CD14-positive monocyte (primary cell): Measurements from ENCODE around the gene RPRM. TPM values are rescaled to one million over a fixed set of nuclear protein-coding genes. Genes with fewer than 3 reads are reported as not detected.

Source experiments
- DNase-seq, 3 donors: peaks; one replicate each; pipeline ENCODE4 v3.0.0-alpha.2; 2011 to 2022
- H2AFZ ChIP-seq: 2 replicates; pipeline ENCODE4 v1.6.0; 2012; ENCODE audit warnings: mild to moderate bottlenecking, low read depth, low read length, inconsistent platforms; ENCODE audit not compliant: insufficient read depth, poor library complexity, severe bottlenecking
- H3K27ac ChIP-seq, 2 donors: 1 replicate in 1 of 2; 2 replicates in 1 of 2; pipeline ENCODE4 v1.5.1; 2012 to 2013; ENCODE audit warnings: low read length in 2 of 2, control low read depth in 1 of 2, inconsistent platforms in 1 of 2, low read depth in 1 of 2, mild to moderate bottlenecking in 1 of 2
- H3K27me3 ChIP-seq, 2 donors: one replicate each; pipeline versions ENCODE4 v1.6.0 to v1.6.1; 2011 to 2013; ENCODE audit warnings: low read length in 2 of 2; ENCODE audit not compliant: control insufficient read depth in 2 of 2, insufficient read depth in 2 of 2
- H3K36me3 ChIP-seq, 2 donors: replicated peaks in 1 of 2; 1 replicate in 1 of 2; 2 replicates in 1 of 2; pipeline versions ENCODE4 v1.5.1 to v1.6.1; 2012 to 2013; ENCODE audit warnings: low read length in 2 of 2, control low read depth in 1 of 2, inconsistent platforms in 1 of 2, mild to moderate bottlenecking in 1 of 2; ENCODE audit not compliant: insufficient read depth in 2 of 2, control insufficient read depth in 1 of 2
- H3K4me1 ChIP-seq, 2 donors: 1 replicate in 1 of 2; 2 replicates in 1 of 2; pipeline versions ENCODE4 v1.5.1 to v1.6.1; 2012 to 2013; ENCODE audit warnings: low read length in 2 of 2, control low read depth in 1 of 2, inconsistent platforms in 1 of 2, mild to moderate bottlenecking in 1 of 2, moderate library complexity in 1 of 2; ENCODE audit not compliant: insufficient read depth in 2 of 2, control insufficient read depth in 1 of 2
- H3K4me2 ChIP-seq: replicated peaks from 2 replicates; pipeline ENCODE3; 2012; ENCODE audit warnings: low read length, moderate library complexity, mild to moderate bottlenecking; ENCODE audit not compliant: poor library complexity, severe bottlenecking; ENCODE audit errors: extremely low read depth
- H3K4me3 ChIP-seq, 3 experiments: fragments of 200-600 bp in 1 of 3; sonication (generic) in 1 of 3; replicated peaks in 1 of 3; 1 replicate in 2 of 3; 2 replicates in 1 of 3; pipeline ENCODE4 v1.5.1; 2011 to 2013; ENCODE audit warnings: low read length in 3 of 3, mild to moderate bottlenecking in 3 of 3, control low read depth in 2 of 3, low read depth in 2 of 3, inconsistent platforms in 1 of 3, moderate library complexity in 1 of 3
- H3K79me2 ChIP-seq: 2 replicates; pipeline ENCODE4 v1.6.0; 2012; ENCODE audit warnings: mild to moderate bottlenecking, control low read depth, inconsistent platforms, low read length, moderate library complexity; ENCODE audit not compliant: insufficient read depth
- H3K9ac ChIP-seq: 2 replicates; pipeline ENCODE4 v1.6.0; 2017; ENCODE audit warnings: low read length, mild to moderate bottlenecking; ENCODE audit not compliant: insufficient read depth, poor library complexity, severe bottlenecking
- H3K9me3 ChIP-seq, 2 donors: replicated peaks in 1 of 2; 1 replicate in 1 of 2; 2 replicates in 1 of 2; pipeline versions ENCODE4 v1.5.1 to v1.6.1; 2012 to 2013; ENCODE audit warnings: low read length in 2 of 2, control low read depth in 1 of 2; ENCODE audit not compliant: control insufficient read depth in 1 of 2, insufficient read depth in 1 of 2
- H4K20me1 ChIP-seq: 2 replicates; pipeline ENCODE4 v1.6.0; 2012; ENCODE audit warnings: mild to moderate bottlenecking, low read length, control low read depth, moderate library complexity; ENCODE audit not compliant: insufficient read depth
- H3K27ac Mint-ChIP-seq, 7 donors: one replicate each; pipeline ENCODE4 v1.8.0; 2020; ENCODE audit warnings: mild to moderate bottlenecking in 7 of 7, mixed read lengths in 7 of 7, moderate library complexity in 6 of 7, inconsistent platforms in 2 of 7
- H3K27me3 Mint-ChIP-seq, 3 donors: one replicate each; pipeline ENCODE4 v1.8.0; 2021 to 2022; ENCODE audit warnings: low read depth in 3 of 3, mild to moderate bottlenecking in 3 of 3, mixed read lengths in 3 of 3, moderate library complexity in 3 of 3, inconsistent platforms in 1 of 3
- H3K36me3 Mint-ChIP-seq, 2 donors: one replicate each; pipeline ENCODE4 v1.8.0; 2020; ENCODE audit warnings: mixed read lengths in 2 of 2, inconsistent platforms in 1 of 2, mild to moderate bottlenecking in 1 of 2
- H3K4me1 Mint-ChIP-seq: one replicate; pipeline ENCODE4 v1.8.0; 2020; ENCODE audit warnings: mild to moderate bottlenecking, mixed read lengths
- H3K4me3 Mint-ChIP-seq, 2 donors: one replicate each; pipeline ENCODE4 v1.8.0; 2020; ENCODE audit warnings: mild to moderate bottlenecking in 2 of 2, mixed read lengths in 2 of 2, moderate library complexity in 1 of 2
- H3K9me3 Mint-ChIP-seq, 7 donors: one replicate each; pipeline ENCODE4 v1.8.0; 2020 to 2022; ENCODE audit warnings: mixed read lengths in 7 of 7, mild to moderate bottlenecking in 6 of 7, moderate library complexity in 6 of 7, inconsistent platforms in 2 of 7
- CTCF ChIP-seq: fragments of 200-600 bp; IDR thresholded peaks from one replicate; pipeline ENCODE4 v1.8.0; 2022; ENCODE audit warnings: antibody characterized with exemption, mild to moderate bottlenecking
- WGBS: methylation state at CpG from one replicate; pipeline ENCODE4 v1.1.5; 2013; ENCODE audit warnings: missing lambda C conversion rate; ENCODE audit not compliant: insufficient coverage; 5-methylcytosine and 5-hydroxymethylcytosine counted together
- intact Hi-C, 2 donors: fragments of 100-400 bp; cut with micrococcal nuclease; formaldehyde crosslinking; loops; one replicate each; pipeline versions ENCODE4 v1.15.0 to v1.15.1; 2023
- polyA plus RNA-seq, 3 donors: library from polyadenylated mRNA; depleted of rRNA in 1 of 3; unstranded in 2 of 3; stranded (reverse) in 1 of 3; fragments of 300-500 nt in 2 of 3; fragments of >200 nt in 1 of 3; fragmentation: Illumina TruSeq in 2 of 3; gene quantifications; 1 replicate in 2 of 3; 2 replicates in 1 of 3; pipeline ENCODE4 v1.2.3, GENCODE V29; 2012 to 2021

The RPRM gene
- polyA plus RNA-seq, 3 donors: not detected

- peaks cover 0 to 8% (median 3%) of the 10 kb centered on the region in 7 donors for H3K9me3 Mint-ChIP-seq
- no peak for TF ChIP-seq CTCF
- Histone ChIP-seq H3K27ac (no peak overlapping the region), H3K9ac (no peak overlapping the region), H2AFZ (no peak overlapping the region), H3K4me3 (no peak overlapping the region), H3K79me2 (no peaks in the 10 kb centered on the region), H4K20me1 (no peaks in the 10 kb centered on the region), H3K4me1 (no peaks in the 10 kb centered on the region), H3K9me3 (no peaks in the 10 kb centered on the region), H3K36me3 (no peaks in the 10 kb centered on the region), H3K27me3 (no peaks in the 10 kb centered on the region), H3K4me2 (no peak overlapping the region)
- 88% methylated on average over 5 of the region's 5 CpGs for WGBS
- peaks cover 2 to 9% (median 3%) of the 10 kb centered on the region in 3 donors for H3K27me3 Mint-ChIP-seq
- no peaks in the 10 kb centered on the region for H3K36me3 Mint-ChIP-seq
- no peaks in the 10 kb centered on the region for H3K4me1 Mint-ChIP-seq
- no peak for DNase-seq
- H3K27ac Mint-ChIP-seq: no peak overlapping the region
- intact Hi-C loops: no loop called here
- no peak overlapping the region for H3K4me3 Mint-ChIP-seq
Measured at GRCh38 chr2:153499439-153499838, 20.9 kb upstream of the RPRM start.

DNA sequence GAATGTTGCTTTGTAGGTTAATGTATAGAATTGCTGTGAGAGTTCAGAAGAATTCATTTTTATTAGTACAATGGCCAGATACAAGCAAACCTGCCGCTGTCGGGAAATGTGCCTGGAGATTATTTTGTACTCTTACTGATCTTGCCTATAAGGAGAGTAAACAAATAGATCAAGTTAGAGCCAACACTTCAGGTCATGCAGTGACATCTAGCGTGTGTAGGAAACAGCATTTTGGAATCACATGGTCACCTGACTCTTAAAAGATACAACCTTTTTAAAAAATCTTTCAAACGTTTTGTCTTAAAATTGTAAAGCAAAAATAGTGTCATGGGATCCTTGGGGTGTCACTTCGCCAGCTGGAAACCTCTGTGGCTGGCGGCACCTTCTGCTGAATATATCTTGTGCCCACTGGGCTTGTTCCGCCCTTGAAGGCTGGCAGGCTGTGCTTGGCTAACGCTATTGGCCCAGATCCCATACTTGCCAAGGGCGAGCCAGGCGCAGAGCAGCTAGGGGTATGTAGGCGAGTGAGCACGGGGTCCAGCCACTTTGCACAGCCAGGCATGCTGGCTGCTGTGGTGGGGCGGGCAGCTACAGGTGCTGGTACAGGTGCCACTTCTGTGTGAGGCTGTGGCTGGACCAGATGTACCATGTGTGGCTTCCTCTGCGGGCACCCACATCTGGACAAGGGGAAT lies 19.5 kb upstream of the RPRM start:
- H3K27ac ChIP-seq: no peak overlapping the region
- H2AFZ ChIP-seq: no peak overlapping the region
- TF ChIP-seq CTCF: no peak
- H3K4me3 ChIP-seq: no peak overlapping the region
- no peak overlapping the region for H3K4me2 ChIP-seq
- no peak overlapping the region for H3K4me3 Mint-ChIP-seq
- intact Hi-C loops: no loop called here
- peaks cover 2 to 7% (median 2%) of the 10 kb centered on the region in 3 donors for H3K27me3 Mint-ChIP-seq
- no peak overlapping the region for H3K9ac ChIP-seq
- no peaks in the 10 kb centered on the region for H4K20me1 ChIP-seq
- H3K27ac Mint-ChIP-seq: no peak overlapping the region
- H3K4me1 Mint-ChIP-seq: no peaks in the 10 kb centered on the region
- no peaks in the 10 kb centered on the region for H3K27me3 ChIP-seq
- no peaks in the 10 kb centered on the region for H3K36me3 ChIP-seq
- WGBS: 91% methylated on average over 13 of the region's 14 CpGs
- H3K79me2 ChIP-seq: no peaks in the 10 kb centered on the region
- H3K36me3 Mint-ChIP-seq: no peaks in the 10 kb centered on the region
- peaks cover 0 to 8% (median 3%) of the 10 kb centered on the region in 7 donors for H3K9me3 Mint-ChIP-seq
- no peaks in the 10 kb centered on the region for H3K9me3 ChIP-seq
- no peaks in the 10 kb centered on the region for H3K4me1 ChIP-seq
- no peak for DNase-seq
